Chondrocyte (in vitro differentiated cells): ENCODE results near the gene IKZF1. TPM values are rescaled to one million over a fixed set of nuclear protein-coding genes. Genes with fewer than 3 reads are reported as not detected.

Experiments
- DNase-seq: peaks from one replicate; pipeline ENCODE4 v3.0.0; 2021; ENCODE audit warnings: mixed read lengths, low spot score
- H3K27ac Mint-ChIP-seq: one replicate; pipeline ENCODE4 v1.8.0; 2021; ENCODE audit warnings: mild to moderate bottlenecking, moderate library complexity, mixed read lengths; ENCODE audit not compliant: unreplicated experiment
- H3K27me3 Mint-ChIP-seq: 2 replicates; pipeline ENCODE4 v1.8.0; 2021; ENCODE audit warnings: low read depth, mixed read lengths
- H3K36me3 Mint-ChIP-seq: 2 replicates; pipeline ENCODE4 v1.8.0; 2021; ENCODE audit warnings: low read depth, mixed read lengths
- H3K4me1 Mint-ChIP-seq: 2 replicates; pipeline ENCODE4 v1.8.0; 2021; ENCODE audit warnings: low read depth, mild to moderate bottlenecking, mixed read lengths
- H3K4me3 Mint-ChIP-seq: one replicate; pipeline ENCODE4 v1.8.0; 2021; ENCODE audit warnings: mild to moderate bottlenecking, moderate library complexity, mixed read lengths; ENCODE audit not compliant: unreplicated experiment
- H3K9me3 Mint-ChIP-seq: 2 replicates; pipeline ENCODE4 v1.8.0; 2021; ENCODE audit warnings: low read depth, mixed read lengths
- CTCF ChIP-seq: fragments of 200-600 bp; sonication (generic); IDR thresholded peaks from 2 replicates; pipeline ENCODE4 v1.5.0; 2021; ENCODE audit warnings: antibody characterized with exemption, mild to moderate bottlenecking, moderate library complexity
- total RNA-seq: library from RNA; stranded (reverse); gene quantifications from 3 replicates; pipeline ENCODE4 v1.2.1, GENCODE V29; 2021

IKZF1 gene
- total RNA-seq, 1 donor from 2014 or later = not detected

- no peaks in the 10 kb centered on the region for H3K36me3 Mint-ChIP-seq
- no peak for TF ChIP-seq CTCF
- DNase-seq = no peak
- H3K4me1 Mint-ChIP-seq = no peaks in the 10 kb centered on the region
- peaks cover 15% of the 10 kb centered on the region for H3K27me3 Mint-ChIP-seq
- H3K4me3 Mint-ChIP-seq = no peak overlapping the region
- no peak overlapping the region for H3K27ac Mint-ChIP-seq
- peaks cover 9% of the 10 kb centered on the region for H3K9me3 Mint-ChIP-seq
Observed at GRCh38 chr7:50367100-50367499, 62.6 kb downstream of the IKZF1 start.

GRCh38 chr7:50367570-50367969, 63.1 kb downstream of the IKZF1 start:
- H3K36me3 Mint-ChIP-seq = no peaks in the 10 kb centered on the region
- H3K9me3 Mint-ChIP-seq = peaks cover 9% of the 10 kb centered on the region
- H3K4me3 Mint-ChIP-seq = no peak overlapping the region
- TF ChIP-seq CTCF = no peak
- DNase-seq = no peak
- no peak overlapping the region for H3K27ac Mint-ChIP-seq
- H3K27me3 Mint-ChIP-seq = peaks cover 20% of the 10 kb centered on the region
- H3K4me1 Mint-ChIP-seq = no peaks in the 10 kb centered on the region

GRCh38 chr7:50368366-50368765, 63.9 kb downstream of the IKZF1 start:
- peaks cover 9% of the 10 kb centered on the region for H3K9me3 Mint-ChIP-seq
- no peaks in the 10 kb centered on the region for H3K36me3 Mint-ChIP-seq
- H3K4me1 Mint-ChIP-seq = no peaks in the 10 kb centered on the region
- H3K4me3 Mint-ChIP-seq = no peak overlapping the region
- peaks cover 23% of the 10 kb centered on the region for H3K27me3 Mint-ChIP-seq
- H3K27ac Mint-ChIP-seq = no peak overlapping the region
- no peak for DNase-seq
- TF ChIP-seq CTCF = no peak

GRCh38 chr7:50369143-50370026, 64.9 kb downstream of the IKZF1 start:
- peak; percentile 57 for TF ChIP-seq CTCF
- Mint-ChIP-seq H3K4me1 (no peaks in the 10 kb centered on the region), H3K36me3 (no peaks in the 10 kb centered on the region), H3K9me3 (peaks cover 9% of the 10 kb centered on the region), H3K4me3 (no peak overlapping the region), H3K27ac (no peak overlapping the region), H3K27me3 (peaks cover 24% of the 10 kb centered on the region)
- no peak for DNase-seq

- no peak overlapping the region for H3K4me3 Mint-ChIP-seq
- peaks cover 9% of the 10 kb centered on the region for H3K9me3 Mint-ChIP-seq
- TF ChIP-seq CTCF = no peak
- H3K27me3 Mint-ChIP-seq = peaks cover 25% of the 10 kb centered on the region
- H3K4me1 Mint-ChIP-seq = no peaks in the 10 kb centered on the region
- no peak for DNase-seq
- no peak overlapping the region for H3K27ac Mint-ChIP-seq
- H3K36me3 Mint-ChIP-seq = no peaks in the 10 kb centered on the region
Observed at GRCh38 chr7:50370884-50371283, 66.4 kb downstream of the IKZF1 start.
